Limb (tissue), 2 donors: ENCODE measurements around the gene OR52A1.
"Not testable (repeated sequence)": the region's sequence is repeated elsewhere in the genome, so short reads cannot be mapped to it uniquely, and the experiment has no call there.

ENCODE experiments used
- DNase-seq, 2 donors: peaks; one replicate each; pipeline ENCODE4 v3.0.0-alpha.2; 2016; ENCODE audit errors: extremely low spot score in 2 of 2

The OR52A1 gene

GRCh38 chr11:5154657-5155056 is at the start of gene OR52A1:
OR52A1 (minus strand) TSS chr11:5154757; CDS start chr11:5152369, 2,388 bp downstream.
- no peak for DNase-seq

DNA sequence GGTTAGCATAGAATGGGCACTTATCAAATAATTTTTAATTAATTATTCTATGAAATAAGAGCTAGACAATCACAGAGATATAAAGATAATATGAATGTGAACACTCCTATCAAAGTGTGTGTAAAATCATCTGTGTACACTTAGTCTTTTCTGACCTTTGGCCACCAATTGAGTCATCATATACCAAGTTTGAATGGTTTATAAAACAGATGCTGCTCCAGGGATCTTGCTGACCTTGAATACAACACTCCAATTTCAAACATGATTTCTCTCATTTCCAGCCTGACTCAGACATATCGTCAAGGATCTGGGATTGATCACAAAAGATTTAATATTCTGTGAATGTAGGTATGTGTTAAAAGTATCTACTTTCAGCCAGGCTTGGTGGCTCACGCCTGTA is 48.8 kb upstream of the OR52A1 start:
- DNase-seq, result no peak

DNA sequence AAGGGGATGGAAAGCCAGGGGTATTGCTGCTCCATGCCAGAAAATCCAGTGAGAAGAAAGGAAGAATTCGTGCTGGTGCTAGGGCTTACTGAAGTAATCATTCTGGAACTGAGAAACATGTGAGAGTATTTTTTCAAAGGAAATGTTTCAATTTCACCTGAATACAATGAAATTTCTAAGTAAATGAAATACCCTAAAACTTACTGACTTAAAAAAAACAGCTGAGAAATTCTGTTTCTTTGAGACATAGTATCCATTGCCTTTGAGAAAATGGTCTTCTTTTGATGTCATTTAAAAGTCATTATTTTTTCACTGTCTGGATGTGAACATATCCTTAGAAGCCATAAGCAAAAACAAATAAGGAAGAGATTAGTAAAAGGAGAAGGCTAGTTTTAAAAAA is 46.0 kb upstream of the OR52A1 start, which contains the start of gene OR51V1:
Gene OR51V1, minus strand, starts transcription at position 101 of the 400 bp plus-strand sequence. Its CDS starts 0 bp downstream, at position 101.
- no peak for DNase-seq

DNA sequence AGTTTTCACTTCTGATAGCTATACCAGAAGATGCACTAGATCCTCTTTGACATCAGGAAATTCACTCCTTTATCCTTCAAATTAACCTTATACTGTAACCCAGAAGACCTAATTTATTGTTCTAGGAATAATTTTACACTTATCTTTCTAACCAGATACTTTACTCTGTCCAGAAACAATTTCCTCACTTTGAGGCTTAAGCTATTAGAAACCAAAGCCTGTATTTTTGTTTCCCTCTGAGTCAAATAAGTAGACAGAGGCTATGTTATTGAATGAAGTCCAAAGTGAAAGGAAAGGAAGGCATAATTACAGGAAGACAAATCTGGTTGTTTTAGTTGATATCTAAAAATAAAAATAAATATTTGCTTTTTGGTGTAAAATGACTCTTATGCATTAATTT is 43.7 kb upstream of the OR52A1 start:
- DNase-seq, result no peak

DNA sequence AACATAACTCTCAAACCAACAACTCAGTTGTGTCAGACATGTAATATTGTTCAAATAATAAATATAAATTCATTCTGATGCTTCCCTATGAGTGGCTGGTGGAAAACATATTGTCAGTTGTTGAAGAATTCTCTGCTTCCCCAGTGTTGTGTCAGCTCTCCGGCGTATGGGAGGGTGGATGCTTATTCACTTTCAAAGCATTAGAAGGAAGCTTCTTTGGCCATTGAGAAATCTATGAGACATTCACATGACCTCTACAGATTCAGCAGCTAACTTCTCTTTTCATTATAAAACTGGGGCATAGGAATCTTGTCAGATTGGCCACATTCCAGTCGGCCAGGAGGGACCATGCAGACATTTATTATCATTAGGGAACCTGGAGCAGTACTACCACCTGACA is 43.0 kb upstream of the OR52A1 start:
- no peak for DNase-seq

DNA sequence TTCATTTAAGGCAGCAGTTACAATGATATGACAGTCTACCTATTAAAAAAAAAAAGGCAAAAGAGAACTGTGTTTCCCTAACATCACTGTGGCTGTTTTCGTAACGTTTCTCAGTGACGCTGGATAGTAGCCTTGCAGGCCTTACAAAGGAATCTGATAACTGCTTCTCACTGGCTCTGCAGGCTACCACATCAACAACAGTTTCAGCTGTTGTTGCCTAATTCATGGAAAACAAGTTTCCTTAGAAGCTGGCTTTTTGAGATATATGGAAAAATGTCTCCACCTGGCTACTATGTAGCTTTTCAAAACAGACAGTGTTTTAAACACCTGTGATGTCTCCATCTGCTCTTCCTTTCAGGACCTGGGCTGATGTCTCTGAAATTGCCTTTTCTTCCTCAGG is 42.2 kb upstream of the OR52A1 start:
- no peak for DNase-seq

DNA sequence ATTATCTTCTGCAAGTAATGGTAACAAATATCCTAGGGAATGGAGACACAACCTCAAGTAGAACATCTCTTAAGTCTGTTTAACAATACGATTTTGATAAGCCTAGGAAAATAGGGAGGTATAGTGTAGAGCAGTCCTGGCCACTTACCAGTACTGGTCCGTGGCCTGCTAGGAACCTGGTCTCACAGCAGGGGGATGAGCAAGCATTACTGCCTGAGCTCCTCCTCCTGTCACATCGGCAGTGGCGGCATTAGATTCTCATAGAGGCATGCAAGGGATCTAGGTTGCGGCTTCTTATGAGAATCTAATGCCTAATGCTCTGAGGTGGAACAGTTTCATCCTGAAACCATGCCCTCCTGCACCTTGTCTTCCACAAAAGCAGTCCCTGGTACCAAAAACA is 41.5 kb upstream of the OR52A1 start:
- no peak for DNase-seq

GRCh38 chr11:5192738-5193137 is 38.2 kb upstream of the OR52A1 start:
- DNase-seq, result no peak

- DNase-seq, result no peak
Measured at GRCh38 chr11:5188201-5188600, 33.6 kb upstream of the OR52A1 start.

- no peak for DNase-seq
Measured at GRCh38 chr11:5178046-5178837, 23.7 kb upstream of the OR52A1 start.

- DNase-seq, result no peak
Measured at GRCh38 chr11:5174934-5175333, 20.4 kb upstream of the OR52A1 start.

- no peak for DNase-seq
Measured at GRCh38 chr11:5171856-5172255, 17.3 kb upstream of the OR52A1 start.

- not testable (repeated sequence) for DNase-seq
Measured at GRCh38 chr11:5165898-5166297, 11.3 kb upstream of the OR52A1 start.

DNA sequence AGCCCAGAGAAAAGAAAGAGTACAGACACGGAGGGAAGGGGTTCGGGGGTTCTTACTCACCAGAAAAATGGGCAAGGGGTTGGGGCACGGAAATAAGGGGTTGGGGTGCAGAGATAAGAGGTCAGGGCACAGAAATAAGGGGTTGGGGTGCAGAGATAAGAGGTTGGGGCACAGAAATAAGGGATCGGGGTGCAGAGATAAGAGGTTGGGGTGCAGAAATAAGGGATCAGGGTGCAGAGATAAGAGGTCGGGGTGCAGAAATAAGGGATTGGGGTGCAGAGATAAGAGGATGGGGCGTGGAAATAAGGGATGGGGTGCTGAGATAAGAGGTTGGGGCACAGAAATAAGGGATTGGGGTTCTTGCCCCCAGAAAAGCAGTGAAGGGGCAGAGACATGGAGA is 10.2 kb upstream of the OR52A1 start:
- DNase-seq, result not testable (repeated sequence)

- not testable (repeated sequence) for DNase-seq
Measured at GRCh38 chr11:5161045-5161444, 6.5 kb upstream of the OR52A1 start.

- not testable (repeated sequence) for DNase-seq
Measured at GRCh38 chr11:5160217-5160616, 5.7 kb upstream of the OR52A1 start.

- no peak for DNase-seq
Measured at GRCh38 chr11:5159806-5160205, 5.2 kb upstream of the OR52A1 start.

DNA sequence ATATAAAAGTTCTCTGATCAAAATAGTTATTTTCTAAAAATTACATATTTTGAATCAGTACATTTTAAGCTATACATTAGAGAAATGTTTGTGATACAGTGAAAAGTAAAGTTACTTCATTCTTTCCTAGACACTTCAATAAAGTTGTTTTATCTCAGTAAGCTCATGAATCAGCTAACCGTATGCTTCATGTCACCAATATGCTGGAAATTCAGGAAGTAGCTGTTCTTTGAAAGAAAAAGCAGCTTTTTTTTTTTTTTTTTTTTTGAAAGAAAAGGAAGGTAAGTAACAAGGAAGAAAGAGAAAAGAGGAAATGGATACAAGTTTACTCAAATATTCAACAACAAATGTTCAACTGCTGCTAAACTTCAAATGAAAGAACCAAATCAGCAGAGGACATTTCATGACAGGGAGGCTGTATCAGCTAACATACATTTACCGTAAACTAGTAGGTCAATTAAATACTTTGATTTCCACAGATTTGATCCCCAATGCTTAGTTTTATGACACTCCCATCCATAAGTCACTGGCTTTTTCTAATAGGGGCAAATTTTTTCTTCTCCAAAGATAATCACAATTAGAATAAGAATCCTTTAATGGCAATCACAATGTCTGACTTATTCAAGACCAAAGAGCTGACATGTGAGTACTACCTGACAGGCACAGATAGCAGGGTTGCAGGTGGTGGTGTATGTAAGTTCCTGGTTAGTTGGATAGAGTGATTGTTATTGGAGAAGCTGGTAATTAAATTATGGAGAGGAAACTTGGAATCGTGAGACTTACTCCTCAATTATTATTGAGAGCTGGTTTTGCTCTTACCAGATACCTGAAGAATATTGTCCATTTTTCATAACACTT is 754 bp downstream of the OR52A1 start:
- DNase-seq, result no peak

DNA sequence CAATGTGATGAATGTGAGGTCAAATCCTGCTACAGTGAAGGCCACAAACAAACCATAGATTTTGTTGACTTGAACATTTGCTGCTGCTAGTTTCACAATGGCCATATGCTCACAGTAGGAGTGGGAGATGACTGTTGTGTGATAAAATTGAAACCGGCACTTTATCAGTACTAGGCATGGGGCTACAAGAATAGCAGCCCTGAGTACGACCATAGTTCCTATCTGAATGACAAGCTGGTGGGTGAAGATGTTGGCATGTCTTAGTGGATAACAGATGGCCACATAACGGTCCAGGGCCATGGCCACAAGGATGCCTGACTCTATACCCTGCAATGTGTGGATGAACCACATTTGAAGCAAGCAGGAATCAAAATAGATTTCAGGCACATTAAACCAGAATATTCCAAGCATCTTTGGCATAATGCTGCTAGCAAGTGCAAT is 2.8 kb downstream of the OR52A1 start:
- DNase-seq, result no peak

DNA sequence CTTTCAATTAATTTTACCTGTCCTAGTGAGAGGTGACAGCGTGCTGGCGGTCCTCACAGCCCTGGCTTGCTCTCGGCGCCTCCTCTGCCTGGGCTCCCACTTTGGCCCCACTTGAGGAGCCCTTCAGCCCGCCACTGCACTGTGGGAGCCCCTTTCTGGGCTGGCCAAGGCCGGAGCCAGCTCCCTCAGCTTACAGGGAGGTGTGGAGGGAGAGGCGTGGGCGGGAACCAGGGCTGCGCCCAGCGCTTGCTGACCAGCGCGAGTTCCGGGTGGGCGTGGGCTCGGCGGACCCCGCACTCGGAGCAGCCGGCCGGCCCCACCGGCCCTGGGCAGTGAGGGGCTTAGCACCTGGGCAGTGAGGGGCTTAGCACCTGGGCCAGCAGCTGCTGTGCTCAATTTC is 10.4 kb downstream of the OR52A1 start:
- not testable (repeated sequence) for DNase-seq

- no peak for DNase-seq
Measured at GRCh38 chr11:5137996-5138395, 16.6 kb downstream of the OR52A1 start, which contains the start of gene OR52A5. OR52A5 (minus strand) TSS chr11:5138356; CDS start chr11:5132642, 5,714 bp downstream.

DNA sequence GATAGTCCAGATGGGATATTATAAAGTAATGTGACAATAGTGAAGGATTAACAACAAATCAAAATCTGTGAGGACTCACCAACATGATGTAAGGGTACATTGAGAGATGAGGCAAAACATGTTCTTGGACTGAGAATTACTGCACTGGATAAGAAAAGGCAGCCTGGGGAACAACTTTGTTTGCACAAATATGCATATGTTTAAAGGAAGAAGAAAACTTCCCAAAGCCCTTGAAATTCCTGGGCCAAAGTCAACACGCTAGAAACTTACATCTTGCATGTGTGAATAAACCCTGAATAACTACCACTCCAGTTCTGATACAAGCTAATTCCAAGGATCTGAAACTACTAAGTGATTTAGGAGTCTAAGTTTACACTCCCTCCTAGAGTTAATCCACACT is 17.5 kb downstream of the OR52A1 start:
- no peak for DNase-seq
